HEK293T (cell line): Measurements from ENCODE around the gene GFY.

Experiments
- CTCF ChIA-PET: fragments of 350-600 bp; formaldehyde crosslinking; extraction: SDS; loops from one replicate; lab custom pipeline; 2021; ENCODE audit warnings: antibody characterized with exemption, inconsistent platforms; lab: Yijun Ruan, JAX
- POLR2A ChIA-PET: fragments of 350-600 bp; formaldehyde crosslinking; extraction: SDS; loops from one replicate; lab custom pipeline; 2020; ENCODE audit warnings: antibody characterized with exemption, inconsistent platforms; lab: Yijun Ruan, JAX
- DNase-seq: peaks from one replicate; pipeline ENCODE4 v3.0.0; 2012; ENCODE audit warnings: mixed read lengths; ENCODE audit errors: extremely low spot score
- ARNT ChIP-seq: fragments of 450-650 bp; IDR thresholded peaks from 2 replicates; pipeline ENCODE4 v1.6.1; 2017; ENCODE audit warnings: mild to moderate bottlenecking
- BHLHE40 ChIP-seq: fragments of 450-650 bp; IDR thresholded peaks from 2 replicates; pipeline ENCODE4 v1.6.1; 2016; ENCODE audit warnings: mild to moderate bottlenecking, moderate library complexity, borderline replicate concordance
- CTBP1 ChIP-seq: fragments of 450-650 bp; IDR thresholded peaks from 2 replicates; pipeline ENCODE4 v1.6.1; 2016; ENCODE audit warnings: borderline replicate concordance
- ELF4 ChIP-seq: fragments of 450-650 bp; IDR thresholded peaks from 2 replicates; pipeline ENCODE4 v1.6.1; 2017; ENCODE audit warnings: antibody characterized with exemption
- FOXA1 ChIP-seq: fragments of 450-650 bp; IDR thresholded peaks from 2 replicates; pipeline ENCODE4 v1.6.1; 2016; ENCODE audit warnings: mild to moderate bottlenecking
- FOXK2 ChIP-seq: fragments of 450-650 bp; IDR thresholded peaks from 2 replicates; pipeline ENCODE4 v1.6.1; 2016; ENCODE audit warnings: mild to moderate bottlenecking
- FOXM1 ChIP-seq: fragments of 450-650 bp; IDR thresholded peaks from 2 replicates; pipeline ENCODE4 v1.6.1; 2017; ENCODE audit warnings: mild to moderate bottlenecking, borderline replicate concordance
- HDGF ChIP-seq: fragments of 450-650 bp; IDR thresholded peaks from 2 replicates; pipeline ENCODE4 v1.6.1; 2017; ENCODE audit warnings: antibody characterized with exemption, borderline replicate concordance
- L3MBTL2 ChIP-seq: fragments of 450-650 bp; conservative IDR thresholded peaks from 2 replicates; pipeline ENCODE4 v1.6.1; 2016; ENCODE audit warnings: mild to moderate bottlenecking
- LEF1 ChIP-seq: fragments of 450-650 bp; IDR thresholded peaks from 2 replicates; pipeline ENCODE4 v1.6.1; 2017; ENCODE audit warnings: mild to moderate bottlenecking, borderline replicate concordance
- NFRKB ChIP-seq: fragments of 450-650 bp; IDR thresholded peaks from 2 replicates; pipeline ENCODE4 v1.6.1; 2016; ENCODE audit warnings: mild to moderate bottlenecking, moderate library complexity
- SP1 ChIP-seq: fragments of 450-650 bp; IDR thresholded peaks from 2 replicates; pipeline ENCODE4 v1.6.1; 2017
- SUZ12 ChIP-seq: fragments of 450-650 bp; IDR thresholded peaks from 2 replicates; pipeline ENCODE4 v1.6.1; 2016; ENCODE audit warnings: mild to moderate bottlenecking
- TARDBP ChIP-seq: fragments of 450-650 bp; IDR thresholded peaks from 2 replicates; pipeline ENCODE4 v1.6.1; 2016
- ZNF384 ChIP-seq: fragments of 450-650 bp; IDR thresholded peaks from 2 replicates; pipeline ENCODE4 v1.6.1; 2016
- TF ChIP-seq, protein P1 (sequence below): fragments of 450-650 bp; IDR thresholded peaks from 2 replicates; pipeline ENCODE4 v1.6.1; 2016

Gene GFY

GRCh38 chr19:49463960-49464740 lies 39.0 kb downstream of the GFY start:
- DNase-seq, result no peak
- ChIA-PET POLR2A (interaction anchor here (2.5 kb wide), 1 partner anchor 11 kb away, joined by 9 read pairs; the partner anchor contains the start of gene ALDH16A1), CTCF (interaction anchor here (0.6 kb wide), 1 partner anchor 30 kb away, joined by 7 read pairs; no protein-coding TSS in a partner anchor)
- no peak for TF ChIP-seq CTBP1
- TF ChIP-seq SP1, result no peak
- TF ChIP-seq, protein P1, sequence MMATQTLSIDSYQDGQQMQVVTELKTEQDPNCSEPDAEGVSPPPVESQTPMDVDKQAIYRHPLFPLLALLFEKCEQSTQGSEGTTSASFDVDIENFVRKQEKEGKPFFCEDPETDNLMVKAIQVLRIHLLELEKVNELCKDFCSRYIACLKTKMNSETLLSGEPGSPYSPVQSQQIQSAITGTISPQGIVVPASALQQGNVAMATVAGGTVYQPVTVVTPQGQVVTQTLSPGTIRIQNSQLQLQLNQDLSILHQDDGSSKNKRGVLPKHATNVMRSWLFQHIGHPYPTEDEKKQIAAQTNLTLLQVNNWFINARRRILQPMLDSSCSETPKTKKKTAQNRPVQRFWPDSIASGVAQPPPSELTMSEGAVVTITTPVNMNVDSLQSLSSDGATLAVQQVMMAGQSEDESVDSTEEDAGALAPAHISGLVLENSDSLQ, result no peak
- no peak for TF ChIP-seq BHLHE40
- no peak for TF ChIP-seq ELF4
- TF ChIP-seq FOXM1, result no peak
- TF ChIP-seq FOXK2, result no peak
- TF ChIP-seq ARNT, result no peak
- no peak for TF ChIP-seq HDGF
- TF ChIP-seq NFRKB, result no peak
- TF ChIP-seq L3MBTL2, result no peak
- TF ChIP-seq SUZ12, result no peak
- no peak for TF ChIP-seq ZNF384
- no peak for TF ChIP-seq TARDBP
- no peak for TF ChIP-seq LEF1
- TF ChIP-seq FOXA1, result no peak

DNA sequence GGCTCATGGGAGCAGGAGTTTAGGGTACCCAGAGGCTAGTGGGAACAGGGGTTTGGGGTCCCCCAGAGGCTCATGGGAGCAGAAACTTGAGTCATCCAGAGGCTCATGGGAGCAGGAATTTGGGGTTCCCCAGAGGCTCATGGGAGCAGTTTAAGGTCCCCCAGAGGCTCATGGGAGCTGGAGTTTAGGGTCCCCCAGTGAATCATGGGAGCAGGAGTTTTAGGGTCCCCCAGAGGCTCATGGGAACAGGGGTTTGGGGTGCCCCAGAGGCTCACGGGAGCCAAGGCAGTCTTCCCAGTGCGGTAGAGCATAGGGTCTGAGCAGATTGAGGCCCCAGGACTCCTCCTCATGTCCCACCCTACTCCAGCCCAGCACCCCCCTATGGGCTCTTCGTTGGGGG lies 40.2 kb downstream of the GFY start:
- DNase-seq, result no peak
- ChIA-PET CTCF (no interaction called here), POLR2A (interaction anchor here (2.5 kb wide), 1 partner anchor 12 kb away, joined by 9 read pairs; the partner anchor contains the start of gene ALDH16A1)
- TF ChIP-seq FOXM1, result no peak
- TF ChIP-seq, protein P1, result no peak
- no peak for TF ChIP-seq CTBP1
- TF ChIP-seq TARDBP, result no peak
- no peak for TF ChIP-seq LEF1
- TF ChIP-seq ELF4, result no peak
- no peak for TF ChIP-seq NFRKB
- TF ChIP-seq L3MBTL2, result no peak
- TF ChIP-seq FOXA1, result no peak
- no peak for TF ChIP-seq ZNF384
- TF ChIP-seq SUZ12, result no peak
- no peak for TF ChIP-seq FOXK2
- TF ChIP-seq HDGF, result no peak
- TF ChIP-seq ARNT, result no peak

DNA sequence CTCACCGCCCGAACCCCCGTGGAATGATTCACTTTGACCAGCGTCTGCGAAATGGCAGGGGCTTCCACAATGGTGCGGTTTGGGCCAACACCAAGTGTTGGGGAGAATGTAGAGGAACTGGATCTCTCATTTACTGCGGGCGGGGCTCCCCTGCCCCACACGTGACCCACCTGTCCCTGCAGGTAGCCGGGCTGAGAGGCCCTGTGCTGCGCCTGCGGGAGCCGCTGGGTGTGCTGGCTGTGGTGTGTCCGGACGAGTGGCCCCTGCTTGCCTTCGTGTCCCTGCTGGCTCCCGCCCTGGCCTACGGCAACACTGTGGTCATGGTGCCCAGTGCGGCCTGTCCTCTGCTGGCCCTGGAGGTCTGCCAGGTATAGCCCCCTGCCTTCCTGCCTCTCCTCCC lies 43.0 kb downstream of the GFY start:
- CTCF ChIA-PET, result no interaction called here
- TF ChIP-seq HDGF (no peak), FOXA1 (no peak), ARNT (no peak), SP1 (no peak), LEF1 (no peak), ZNF384 (no peak), FOXK2 (no peak), SUZ12 (no peak)
- TF ChIP-seq, protein P1, result no peak

DNA sequence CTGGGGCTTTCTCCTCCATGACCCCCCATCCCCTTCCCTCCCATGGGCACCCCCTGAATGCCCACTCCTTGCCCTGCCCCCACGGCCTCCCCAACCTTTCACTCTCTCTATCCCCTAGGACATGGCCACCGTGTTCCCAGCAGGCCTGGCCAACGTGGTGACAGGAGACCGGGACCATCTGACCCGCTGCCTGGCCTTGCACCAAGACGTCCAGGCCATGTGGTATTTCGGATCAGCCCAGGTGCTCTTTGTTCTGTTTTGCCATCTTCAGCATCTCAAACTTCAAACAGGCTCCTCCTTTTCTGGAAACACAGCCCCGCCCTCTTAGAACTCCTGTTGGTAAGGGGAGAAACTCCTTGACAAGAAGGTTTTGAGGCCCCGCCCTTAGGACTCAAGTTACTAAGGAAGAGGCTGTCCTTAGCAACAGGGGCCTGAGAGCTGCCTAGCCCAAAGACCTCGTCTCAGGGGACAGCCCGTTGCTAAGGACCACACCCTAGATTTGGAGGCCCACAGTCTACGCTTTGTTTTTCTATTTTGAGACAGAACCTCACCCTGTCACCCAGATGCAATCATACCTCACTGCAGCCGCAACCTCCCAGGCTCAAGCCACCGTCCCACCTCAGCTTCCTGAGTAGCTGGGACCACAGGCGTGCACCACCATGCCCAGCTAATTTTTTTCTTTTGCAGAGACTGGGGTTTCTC lies 43.7 kb downstream of the GFY start:
- ChIA-PET POLR2A (interaction anchor here (0.9 to 1.7 kb wide), 3 partner anchors 13 to 17 kb away, joined by 3 to 6 read pairs (median 4); partner anchors contain the start of genes ALDH16A1 and PIH1D1), CTCF (no interaction called here)
- TF ChIP-seq FOXK2 (no peak), ELF4 (no peak), BHLHE40 (no peak), ARNT (no peak), HDGF (no peak), SP1 (no peak), LEF1 (no peak), FOXM1 (no peak), ZNF384 (no peak)
- TF ChIP-seq, protein P1, result no peak
- DNase-seq, result peak; percentile 41

More for the DNA sequence above, 43.0 kb downstream of the GFY start:
- DNase-seq, result no peak
- POLR2A ChIA-PET, result interaction anchor here (0.9 to 1.7 kb wide), 3 partner anchors 13 to 17 kb away, joined by 3 to 6 read pairs (median 4); partner anchors contain the start of genes ALDH16A1 and PIH1D1
